Transverse colon (tissue), 4 donors: ENCODE data around the gene SDK1. TPM values are rescaled to one million over a fixed set of nuclear protein-coding genes. Genes with fewer than 3 reads are reported as not detected.

Experiments used
- DNase-seq: peaks from one replicate; pipeline ENCODE4 v3.0.0-alpha.2; 2019
- H3K27ac ChIP-seq, 4 donors: fragments of 200-600 bp; sonication (generic); 2 replicates each; pipeline ENCODE4 v1.5.1; 2016 to 2018; ENCODE audit warnings: inconsistent platforms in 4 of 4
- H3K27me3 ChIP-seq: fragments of 200-600 bp; sonication (generic); 2 replicates; pipeline ENCODE4 v1.5.1; 2017; ENCODE audit warnings: inconsistent platforms
- H3K36me3 ChIP-seq, 4 donors: fragments of 200-600 bp; sonication (generic); 2 replicates each; pipeline ENCODE4 v1.5.1; 2017 to 2019; ENCODE audit warnings: inconsistent platforms in 4 of 4
- H3K4me1 ChIP-seq, 4 donors: fragments of 200-600 bp; sonication (generic); 2 replicates each; pipeline ENCODE4 v1.5.1; 2017 to 2020; ENCODE audit warnings: inconsistent platforms in 4 of 4
- H3K4me3 ChIP-seq, 4 donors: fragments of 200-600 bp; sonication (generic); 1 replicate in 1 of 4; 2 replicates in 3 of 4; pipeline versions ENCODE4 v1.5.1 to v1.6.1; 2017 to 2019; ENCODE audit warnings: inconsistent platforms in 4 of 4
- H3K9me3 ChIP-seq, 2 donors: fragments of 200-600 bp; sonication (generic); 2 replicates each; pipeline ENCODE4 v1.5.1; 2017 to 2019; ENCODE audit warnings: inconsistent platforms in 2 of 2
- CTCF ChIP-seq, 5 experiments: fragments of 200-600 bp in 3 of 5; fragments of 450-650 bp in 2 of 5; sonication (generic) in 3 of 5; IDR thresholded peaks; 1 replicate in 2 of 5; 2 replicates in 3 of 5; pipeline ENCODE4 v1.5.1; 2016 to 2017; ENCODE audit warnings: antibody characterized with exemption in 5 of 5, inconsistent platforms in 3 of 5, mild to moderate bottlenecking in 2 of 5, moderate library complexity in 1 of 5
- EP300 ChIP-seq: sonication (generic); formaldehyde crosslinking; IDR thresholded peaks from one replicate; pipeline ENCODE4 v1.6.1; 2017; ENCODE audit warnings: antibody characterized with exemption, low read depth
- POLR2A ChIP-seq: fragments of 450-650 bp; IDR thresholded peaks from one replicate; pipeline ENCODE4 v1.6.1; 2016; ENCODE audit warnings: antibody characterized with exemption, mild to moderate bottlenecking, moderate library complexity
- POLR2AphosphoS5 ChIP-seq, 3 donors: sonication (generic); formaldehyde crosslinking; IDR thresholded peaks; one replicate each; pipeline ENCODE4 v1.6.1; 2016; ENCODE audit warnings: antibody characterized with exemption in 3 of 3
- WGBS, 2 donors: methylation state at CpG; one replicate each; pipeline ENCODE4 v1.1.5; 2018; ENCODE audit warnings: low coverage in 1 of 2; 5-methylcytosine and 5-hydroxymethylcytosine counted together
- in situ Hi-C, 4 donors: fragments of 200-750 bp; cut with MboI; loops; one replicate each; pipeline versions ENCODE4 v1.15.0 to v1.15.1; 2017; ENCODE audit warnings: low sequenced_read_pairs in 3 of 4, low pct_ligation_motif_present in 1 of 4, low pct_unique_long_range_greater_than_20kb in 1 of 4
- intact Hi-C: fragments of 100-400 bp; cut with DNase I; formaldehyde crosslinking; loops from one replicate; pipeline ENCODE4 v1.15.1; 2023; ENCODE audit warnings: low total_unique reads
- total RNA-seq, 4 donors: library from RNA; depleted of rRNA; stranded (reverse); fragments of >200 nt; gene quantifications; one replicate each; pipeline ENCODE4 v1.1.0, GENCODE V29; 2016

Gene SDK1
- total RNA-seq, 4 donors from 2014 or later: 4.0 to 8.6 (median 5.4) TPM

DNA sequence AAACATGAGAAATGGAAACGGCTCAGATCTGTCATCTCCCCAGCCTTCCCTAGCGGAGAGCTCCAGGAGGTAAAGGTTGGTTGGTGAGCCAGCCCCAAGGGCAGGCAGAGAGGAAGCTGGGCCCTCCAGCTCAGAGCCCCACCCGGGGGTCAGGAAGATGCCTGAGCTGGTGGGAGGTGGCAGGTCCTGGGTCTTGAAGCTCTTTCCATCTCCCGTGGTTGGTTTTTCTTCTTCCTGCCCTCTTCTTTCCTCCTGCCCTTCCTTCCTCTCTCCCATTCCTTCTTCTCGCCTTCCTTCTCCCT is 996.8 kb downstream of the SDK1 start:
- H3K4me1 ChIP-seq: no peaks in the 10 kb centered on the region
- TF ChIP-seq POLR2AphosphoS5 (IDR thresholded peaks at IDR 0.05) (no peak), CTCF (IDR thresholded peaks at IDR 0.05) (no peak), POLR2A (no peak), EP300 (no peak)
- H3K27me3 ChIP-seq: no peaks in the 10 kb centered on the region
- no peak overlapping the region for H3K27ac ChIP-seq
- intact Hi-C loops: no loop called here
- H3K9me3 ChIP-seq: peaks cover 3 to 5% of the 10 kb centered on the region in 2 donors
- 63 to 81% methylated on average over 3 to 5 of the region's 5 CpGs for WGBS, 2 donors
- no peak for DNase-seq
- no peak overlapping the region for H3K4me3 ChIP-seq
- in situ Hi-C loops: no loop called here
- H3K36me3 ChIP-seq: no peaks in the 10 kb centered on the region

- Histone ChIP-seq H3K27ac (no peak overlapping the region), H3K9me3 (no peaks in the 10 kb centered on the region), H3K27me3 (no peaks in the 10 kb centered on the region), H3K4me1 (no peaks in the 10 kb centered on the region), H3K36me3 (no peaks in the 10 kb centered on the region), H3K4me3 (no peak overlapping the region)
- TF ChIP-seq POLR2AphosphoS5 (IDR thresholded peaks at IDR 0.05): no peak
- TF ChIP-seq CTCF (IDR thresholded peaks at IDR 0.05): no peak
- TF ChIP-seq POLR2A: no peak
- TF ChIP-seq EP300: no peak
- no peak for DNase-seq
- in situ Hi-C loops (no loop called here), intact Hi-C loops (no loop called here)
- WGBS, 2 donors: 85 to 86% methylated on average over 3 to 5 of the region's 5 CpGs
Measured at GRCh38 chr7:4299431-4299830, 998.4 kb downstream of the SDK1 start.

DNA sequence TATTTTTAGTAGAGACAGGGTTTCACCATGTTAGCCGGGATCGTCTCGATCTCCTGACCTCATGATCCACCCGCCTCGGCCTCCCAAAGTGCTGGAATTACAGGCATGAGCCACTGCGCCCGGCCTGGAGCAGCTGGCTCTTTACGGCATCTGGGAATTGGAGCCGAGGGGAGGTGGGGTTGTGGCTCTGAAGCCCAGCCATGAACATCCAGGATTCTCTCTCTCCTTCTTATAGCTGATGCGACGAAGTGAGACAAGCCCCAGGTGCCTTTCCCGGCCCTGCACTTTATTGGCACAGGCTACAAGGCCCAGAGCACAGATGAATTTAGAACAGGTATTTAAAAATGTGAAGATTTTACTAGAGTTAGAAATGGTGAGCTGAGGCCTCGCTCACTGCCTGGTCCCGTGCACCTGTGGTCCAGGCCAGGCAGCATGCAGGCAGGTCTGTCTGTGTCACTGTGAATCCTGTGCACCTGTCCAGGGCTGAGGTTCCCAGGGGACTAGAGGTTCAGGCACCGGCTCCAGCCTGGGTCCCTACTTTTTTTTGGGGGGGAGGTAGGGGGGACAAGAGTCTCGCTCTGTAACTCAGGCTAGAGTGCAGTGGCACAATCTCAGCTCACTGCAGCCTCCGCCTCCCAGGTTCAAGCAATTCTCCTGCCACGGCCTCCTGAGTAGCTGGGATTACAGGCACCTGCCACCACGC is 1001.3 kb downstream of the SDK1 start:
- Histone ChIP-seq H3K36me3 (no peaks in the 10 kb centered on the region), H3K4me1 (no peaks in the 10 kb centered on the region), H3K9me3 (no peaks in the 10 kb centered on the region), H3K27ac (no peak overlapping the region), H3K4me3 (no peak overlapping the region), H3K27me3 (no peaks in the 10 kb centered on the region)
- no peak for DNase-seq
- WGBS, 2 donors: 91 to 92% methylated on average over 13 to 19 of the region's 19 CpGs
- TF ChIP-seq POLR2A (no peak), CTCF (IDR thresholded peaks at IDR 0.05) (no peak), EP300 (no peak), POLR2AphosphoS5 (IDR thresholded peaks at IDR 0.05) (no peak)
- in situ Hi-C loops: no loop called here
- intact Hi-C loops: no loop called here

- Histone ChIP-seq H3K9me3 (no peaks in the 10 kb centered on the region), H3K4me1 (no peaks in the 10 kb centered on the region), H3K27me3 (no peaks in the 10 kb centered on the region), H3K36me3 (no peaks in the 10 kb centered on the region), H3K27ac (no peak overlapping the region), H3K4me3 (no peak overlapping the region)
- in situ Hi-C loops (no loop called here), intact Hi-C loops (no loop called here)
- 76 to 96% methylated on average over 3 to 28 of the region's 28 CpGs for WGBS, 2 donors
- TF ChIP-seq POLR2A: no peak
- TF ChIP-seq EP300: no peak
- TF ChIP-seq CTCF (IDR thresholded peaks at IDR 0.05): no peak
- no peak for TF ChIP-seq POLR2AphosphoS5 (IDR thresholded peaks at IDR 0.05)
- no peak for DNase-seq
Measured at GRCh38 chr7:4307316-4308204, 1006.5 kb downstream of the SDK1 start.
